GM19238 (cell line): ENCODE measurements around the gene DISP2.
A peak's percentile ranks its signal among the peaks of the same experiment; 100 is the strongest.

ENCODE experiments used
- DNase-seq: peaks from one replicate; pipeline ENCODE4 v3.0.0; 2011; ENCODE audit warnings: low spot score; ENCODE audit not compliant: insufficient read length

The DISP2 gene

GRCh38 chr15:40388941-40389823 lies 31.2 kb downstream of the DISP2 start:
- DNase-seq: no peak

- DNase-seq: no peak
Observed at GRCh38 chr15:40389824-40390595, 32.0 kb downstream of the DISP2 start.

- DNase-seq: no peak
Observed at GRCh38 chr15:40392986-40393948, 35.2 kb downstream of the DISP2 start.

GRCh38 chr15:40397688-40398412 lies 39.8 kb downstream of the DISP2 start:
- DNase-seq: no peak

GRCh38 chr15:40398413-40398873 lies 40.4 kb downstream of the DISP2 start:
- no peak for DNase-seq

- no peak for DNase-seq
Observed at GRCh38 chr15:40399370-40399769, 41.4 kb downstream of the DISP2 start.

GRCh38 chr15:40405501-40406381 lies 47.7 kb downstream of the DISP2 start, which contains the start of gene IVD:
IVD (plus strand) TSS chr15:40405795; CDS start chr15:40405828, 33 bp downstream.
- peak; percentile 97 for DNase-seq

GRCh38 chr15:40407330-40407990 lies 49.4 kb downstream of the DISP2 start:
- DNase-seq: peak; percentile 70

- DNase-seq: peak; percentile 69
Observed at GRCh38 chr15:40409366-40409765, 51.3 kb downstream of the DISP2 start.

- DNase-seq: no peak
Observed at GRCh38 chr15:40410476-40410875, 52.5 kb downstream of the DISP2 start.

GRCh38 chr15:40412095-40412759 lies 54.2 kb downstream of the DISP2 start:
- no peak for DNase-seq

- no peak for DNase-seq
Observed at GRCh38 chr15:40413036-40413435, 55.0 kb downstream of the DISP2 start.

GRCh38 chr15:40414816-40415215 lies 56.8 kb downstream of the DISP2 start:
- no peak for DNase-seq

- no peak for DNase-seq
Observed at GRCh38 chr15:40415226-40415625, 57.2 kb downstream of the DISP2 start.

GRCh38 chr15:40416056-40416455 lies 58.0 kb downstream of the DISP2 start:
- DNase-seq: no peak

GRCh38 chr15:40418126-40418525 lies 60.1 kb downstream of the DISP2 start:
- no peak for DNase-seq

GRCh38 chr15:40420071-40420713 lies 62.2 kb downstream of the DISP2 start:
- DNase-seq: no peak

GRCh38 chr15:40420793-40421192 lies 62.8 kb downstream of the DISP2 start:
- no peak for DNase-seq
